Right lobe of liver (tissue), 4 donors: Measurements from ENCODE around the gene NOB1.

ENCODE experiments used
- POLR2A ChIP-seq: fragments of 450-650 bp; IDR thresholded peaks from one replicate; pipeline ENCODE4 v1.6.1; 2017; ENCODE audit warnings: antibody characterized with exemption, mild to moderate bottlenecking
- TF ChIP-seq, protein P1 (sequence below), 4 donors: fragments of 200-600 bp in 3 of 4; fragments of 450-650 bp in 1 of 4; IDR thresholded peaks; one replicate each; pipeline versions ENCODE4 v1.5.1 to v1.8.0; 2016 to 2022; ENCODE audit warnings: antibody characterized with exemption in 4 of 4, mild to moderate bottlenecking in 2 of 4
- donor health status: DM: no; HTN: no; CAD: no.
- donor health status: DM: no; HTN: no; CAD: no.
- donor health status: DM: no; HTN: yes; CAD: no.

- no peak for TF ChIP-seq POLR2A
- TF ChIP-seq, protein P1, sequence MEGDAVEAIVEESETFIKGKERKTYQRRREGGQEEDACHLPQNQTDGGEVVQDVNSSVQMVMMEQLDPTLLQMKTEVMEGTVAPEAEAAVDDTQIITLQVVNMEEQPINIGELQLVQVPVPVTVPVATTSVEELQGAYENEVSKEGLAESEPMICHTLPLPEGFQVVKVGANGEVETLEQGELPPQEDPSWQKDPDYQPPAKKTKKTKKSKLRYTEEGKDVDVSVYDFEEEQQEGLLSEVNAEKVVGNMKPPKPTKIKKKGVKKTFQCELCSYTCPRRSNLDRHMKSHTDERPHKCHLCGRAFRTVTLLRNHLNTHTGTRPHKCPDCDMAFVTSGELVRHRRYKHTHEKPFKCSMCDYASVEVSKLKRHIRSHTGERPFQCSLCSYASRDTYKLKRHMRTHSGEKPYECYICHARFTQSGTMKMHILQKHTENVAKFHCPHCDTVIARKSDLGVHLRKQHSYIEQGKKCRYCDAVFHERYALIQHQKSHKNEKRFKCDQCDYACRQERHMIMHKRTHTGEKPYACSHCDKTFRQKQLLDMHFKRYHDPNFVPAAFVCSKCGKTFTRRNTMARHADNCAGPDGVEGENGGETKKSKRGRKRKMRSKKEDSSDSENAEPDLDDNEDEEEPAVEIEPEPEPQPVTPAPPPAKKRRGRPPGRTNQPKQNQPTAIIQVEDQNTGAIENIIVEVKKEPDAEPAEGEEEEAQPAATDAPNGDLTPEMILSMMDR (IDR thresholded peaks at IDR 0.05) = no peak
These were observed 42.4 kb downstream of the NOB1 start for GRCh38 chr16:69712277-69712676.
